GM20431 (cell line): Measurements from ENCODE around the gene POLR1D.
"Not testable (repeated sequence)": the region's sequence is repeated elsewhere in the genome, so short reads cannot be mapped to it uniquely, and the experiment has no call there.

ENCODE experiments used
- in situ Hi-C: fragments of 300-500 bp; cut with MseI, MboI; formaldehyde crosslinking; loops from one replicate; pipeline ENCODE4 v1.15.0; 2020; ENCODE audit warnings: low sequenced_read_pairs; ENCODE audit not compliant: unreplicated experiment

Gene POLR1D

DNA sequence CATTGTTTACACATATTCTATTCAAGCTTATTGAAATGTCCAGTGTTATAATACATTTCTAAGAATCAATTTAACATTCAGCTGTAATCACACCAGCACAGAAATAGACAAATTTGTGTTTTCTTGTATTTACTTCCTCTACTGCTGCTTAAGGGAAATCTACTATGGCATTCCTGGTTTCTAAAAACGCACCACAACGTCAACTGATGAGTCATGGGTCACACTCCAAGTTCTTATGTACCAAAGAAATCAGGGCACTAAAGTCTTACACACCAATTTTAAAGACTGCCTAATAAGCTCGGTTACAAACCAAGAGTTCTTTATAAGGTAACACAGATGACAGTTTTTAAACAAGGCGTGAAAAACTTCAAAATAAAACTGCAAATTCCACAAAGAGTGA lies 14.6 kb upstream of the POLR1D start:
- in situ Hi-C loops: no loop called here

DNA sequence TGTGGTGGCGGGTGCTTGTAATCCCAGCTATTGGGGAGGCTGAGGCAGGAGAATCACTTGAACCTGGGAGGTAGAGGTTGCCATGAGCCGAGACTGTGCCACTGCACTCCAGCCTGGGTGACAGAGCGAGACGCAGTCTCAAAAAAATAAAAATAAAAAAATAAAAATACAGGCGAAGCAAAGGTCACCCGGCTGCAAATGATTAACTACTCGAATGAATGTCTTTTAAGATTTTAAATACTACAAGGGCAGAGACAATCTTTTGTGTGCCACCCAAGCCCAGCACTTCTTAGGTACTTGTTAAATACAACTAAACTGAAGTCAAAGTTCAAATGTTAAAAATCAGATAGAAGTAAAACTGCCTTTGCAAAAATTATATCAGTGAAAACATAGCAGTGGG lies 8.1 kb upstream of the POLR1D start:
- in situ Hi-C loops: no loop called here

DNA sequence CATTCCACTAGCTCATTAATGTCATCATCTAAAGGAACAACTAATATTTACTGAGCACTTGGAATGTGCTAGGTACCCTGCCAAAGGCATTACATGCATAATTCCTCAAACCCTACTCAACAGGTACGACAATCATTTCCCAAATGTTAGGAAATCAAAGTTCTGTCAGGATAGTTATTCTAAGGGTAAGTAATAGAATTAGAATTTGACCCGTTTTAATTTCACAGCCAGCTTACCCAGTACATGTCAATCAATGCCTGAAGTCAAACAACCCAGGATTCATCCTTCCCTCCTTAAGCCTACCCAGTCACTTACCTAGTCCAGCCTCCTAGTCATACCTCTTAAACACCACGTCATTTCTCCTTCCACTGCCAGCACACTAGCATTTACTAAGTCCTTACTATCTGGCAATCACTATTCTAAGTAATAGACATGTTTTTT lies 3.8 kb upstream of the POLR1D start:
- in situ Hi-C loops: no loop called here

DNA sequence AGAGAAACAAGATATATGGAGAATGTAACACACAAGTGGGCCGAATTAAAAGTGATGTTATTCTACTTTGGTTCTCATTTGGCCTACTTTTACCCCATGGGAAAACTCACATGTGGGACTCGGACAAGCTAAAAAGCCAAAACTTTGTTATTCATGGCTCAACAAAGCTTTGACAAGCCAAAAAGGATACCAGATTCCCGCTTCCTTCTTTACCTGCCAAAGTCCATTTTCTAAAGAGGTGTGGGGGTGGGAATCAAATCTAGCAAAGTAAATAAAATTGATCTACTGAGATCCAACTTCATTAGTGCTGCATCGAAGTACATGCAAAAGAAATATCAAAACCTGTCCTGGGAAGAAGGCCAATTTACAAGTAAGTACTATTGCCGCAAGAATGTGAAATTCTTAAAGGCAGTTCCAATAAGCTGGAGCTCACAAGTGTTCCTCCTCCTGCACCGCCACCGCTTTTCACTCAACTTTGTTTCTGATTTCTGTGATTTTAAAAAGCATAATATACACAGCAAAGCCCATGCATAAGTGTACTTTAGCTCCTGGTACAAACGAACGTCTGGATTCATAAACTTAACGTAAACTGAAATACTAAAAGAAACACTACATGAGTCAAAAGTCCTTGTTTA lies 2.5 kb upstream of the POLR1D start:
- in situ Hi-C loops: no loop called here

DNA sequence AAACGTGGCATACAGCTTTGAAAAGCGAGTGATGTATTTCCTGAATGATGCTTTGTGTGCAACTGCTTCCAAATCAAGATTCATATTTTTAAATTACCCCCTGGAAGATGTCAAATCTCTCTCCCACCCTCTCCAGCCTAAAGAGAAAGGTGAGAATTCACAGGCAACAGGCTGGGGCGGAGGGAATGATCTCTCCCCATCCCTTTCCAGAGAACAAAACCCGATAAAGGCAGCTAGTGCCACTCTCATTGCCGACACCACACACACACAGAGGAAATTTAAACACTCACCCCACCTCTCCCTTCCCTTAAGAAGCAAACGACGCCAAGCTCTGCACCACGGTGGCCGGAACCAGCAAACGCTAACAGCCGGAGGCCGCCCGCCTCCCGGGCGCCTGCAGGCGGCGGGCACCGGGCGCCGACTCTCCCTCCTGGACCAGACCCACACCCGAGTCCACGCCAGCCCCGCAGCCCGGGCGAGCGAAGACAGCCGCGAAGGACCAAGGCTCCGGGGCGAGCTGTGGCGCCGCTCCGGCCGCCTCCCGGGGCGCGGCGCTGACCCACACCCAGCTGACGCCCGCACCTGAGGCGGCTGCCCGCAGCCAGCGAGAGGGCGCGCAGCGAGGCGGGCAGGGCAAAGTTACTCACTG lies 1.8 kb upstream of the POLR1D start:
- in situ Hi-C loops: no loop called here

DNA sequence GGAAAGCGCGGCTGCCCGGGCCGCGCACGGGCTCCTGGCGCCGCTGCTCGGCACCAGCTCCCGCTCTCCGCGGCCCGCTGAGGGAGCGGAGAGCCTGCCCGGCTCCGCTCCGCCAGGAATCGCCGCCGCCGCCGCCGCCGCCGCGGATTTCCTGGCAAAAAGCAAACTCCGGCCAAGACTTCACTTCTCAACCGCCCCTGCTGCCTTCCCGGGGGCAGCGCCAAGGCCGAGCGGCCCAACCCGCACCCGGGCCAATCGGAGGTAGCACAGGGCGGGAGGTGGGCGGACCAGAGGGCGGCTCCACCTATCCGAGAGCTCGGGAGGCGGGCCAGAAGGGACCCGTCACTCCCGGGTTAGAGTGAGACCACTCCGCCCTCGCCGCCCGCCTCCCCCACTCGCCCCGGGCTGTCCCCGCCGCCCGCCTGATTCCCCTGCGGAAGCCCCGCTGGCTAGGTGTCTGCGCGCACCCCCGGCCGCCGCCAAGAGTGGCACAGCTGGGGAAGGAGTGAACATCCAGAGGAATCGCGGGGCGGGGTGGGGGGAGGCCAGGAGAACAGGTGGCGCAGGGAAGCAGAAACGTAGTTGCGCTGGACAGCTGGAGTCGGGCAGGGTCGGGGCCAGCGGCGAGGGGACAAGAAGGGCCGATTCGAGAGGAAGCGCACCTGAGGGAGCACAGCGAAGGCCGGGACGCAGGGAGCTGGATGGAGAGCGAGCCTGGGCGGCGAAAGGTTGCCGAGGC lies 1.1 kb upstream of the POLR1D start, which contains the start of gene LNX2:
TSS of gene LNX2 (minus strand) at position 153 of the 739 bp plus-strand sequence. CDS start 38,826 bp downstream, outside the sequence.
- in situ Hi-C loops: no loop called here

DNA sequence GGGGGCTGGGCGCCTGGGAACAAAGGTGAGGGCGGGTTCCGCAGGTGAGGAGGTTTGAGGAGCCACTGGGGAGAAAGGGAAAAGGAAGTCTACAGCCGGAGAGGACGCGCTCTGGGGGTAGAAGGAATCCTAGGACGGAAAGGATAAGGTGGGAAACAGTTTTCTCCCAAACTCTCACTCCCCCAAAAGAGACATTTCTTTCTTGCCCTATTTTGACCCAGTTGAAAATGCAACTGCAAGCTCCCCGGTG lies 651 bp upstream of the POLR1D start:
- in situ Hi-C loops: no loop called here

DNA sequence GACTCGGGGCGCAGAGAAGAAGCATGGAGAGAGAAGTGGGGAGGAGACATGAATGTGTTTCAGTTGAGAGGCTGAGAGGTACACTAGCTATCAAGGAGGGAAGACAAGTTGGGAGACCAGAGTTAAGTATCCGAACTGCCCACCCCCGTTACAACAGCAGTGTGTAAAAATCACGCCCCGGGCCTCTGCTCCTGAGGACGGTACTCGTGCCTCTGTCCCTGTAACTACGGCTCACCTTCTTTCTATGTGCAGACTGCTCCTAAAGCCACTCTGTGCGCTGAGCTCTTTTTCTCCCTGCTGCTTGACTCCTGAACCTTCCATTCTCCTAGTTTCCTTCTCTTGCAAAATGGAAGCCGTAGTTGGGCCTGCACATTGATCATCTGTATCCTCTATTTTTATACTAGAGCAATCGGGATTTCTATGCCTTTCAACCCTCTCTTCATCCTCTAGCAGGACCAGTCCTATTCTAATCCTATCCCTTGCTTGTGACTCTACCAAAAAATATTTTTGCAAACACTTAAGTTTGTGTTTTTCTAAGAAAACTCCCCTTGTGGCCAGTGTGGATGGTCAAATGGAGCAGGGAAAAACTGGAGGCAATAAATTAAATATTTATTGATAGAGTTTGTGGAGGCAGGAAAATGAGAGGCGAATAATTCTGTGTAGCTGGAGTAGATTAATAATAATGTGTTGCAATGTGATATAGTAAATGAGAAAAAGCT lies 569 bp downstream of the POLR1D start:
- in situ Hi-C loops: no loop called here

DNA sequence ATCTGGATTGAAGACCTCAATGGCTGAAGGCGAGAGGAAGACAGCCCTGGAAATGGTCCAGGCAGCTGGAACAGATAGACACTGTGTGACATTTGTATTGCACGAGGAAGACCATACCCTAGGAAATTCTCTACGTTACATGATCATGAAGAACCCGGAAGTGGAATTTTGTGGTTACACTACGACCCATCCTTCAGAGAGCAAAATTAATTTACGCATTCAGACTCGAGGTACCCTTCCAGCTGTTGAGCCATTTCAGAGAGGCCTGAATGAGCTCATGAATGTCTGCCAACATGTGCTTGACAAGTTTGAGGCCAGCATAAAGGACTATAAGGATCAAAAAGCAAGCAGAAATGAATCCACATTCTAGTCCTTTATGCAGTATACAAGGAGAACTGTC lies 1.2 kb downstream of the POLR1D start:
- in situ Hi-C loops: no loop called here

DNA sequence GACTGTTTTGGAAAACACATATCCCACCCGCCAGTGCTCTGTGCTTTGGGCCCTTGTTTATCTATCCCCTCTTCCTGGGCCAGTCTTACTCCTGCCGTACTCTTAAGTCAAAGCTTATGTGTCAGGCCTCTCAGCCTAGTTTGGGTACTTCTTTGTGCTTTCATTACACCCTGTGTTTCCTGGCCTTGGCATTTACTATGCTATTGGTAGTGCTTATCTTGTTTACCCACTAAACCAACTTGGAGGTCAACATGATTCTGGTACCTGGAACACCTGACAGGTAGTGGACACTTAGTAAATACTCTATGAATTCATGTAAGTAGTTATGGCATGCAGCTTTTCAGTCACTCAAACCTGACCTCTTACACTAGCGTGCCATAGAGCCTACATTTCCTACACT lies 2.4 kb downstream of the POLR1D start:
- in situ Hi-C loops: no loop called here

DNA sequence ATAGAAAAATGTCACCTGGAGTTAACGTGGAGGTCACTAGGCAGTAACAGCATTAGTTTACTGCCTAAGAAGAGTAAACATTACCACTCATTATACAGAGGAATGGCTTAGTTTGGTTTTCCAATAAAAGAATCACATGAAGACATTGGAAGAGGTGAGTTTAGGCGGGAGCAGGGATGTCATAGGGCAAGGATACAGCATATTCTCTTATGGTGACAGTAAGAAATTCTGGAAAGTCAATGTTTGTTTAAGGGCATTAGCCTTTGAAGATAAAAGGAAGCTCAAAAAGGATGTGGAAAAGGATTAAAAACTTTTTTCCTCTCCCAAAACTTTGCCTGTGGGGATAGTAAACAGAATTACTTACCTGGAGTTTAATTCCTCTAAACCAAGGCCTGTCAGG lies 4.1 kb downstream of the POLR1D start:
- in situ Hi-C loops: no loop called here

DNA sequence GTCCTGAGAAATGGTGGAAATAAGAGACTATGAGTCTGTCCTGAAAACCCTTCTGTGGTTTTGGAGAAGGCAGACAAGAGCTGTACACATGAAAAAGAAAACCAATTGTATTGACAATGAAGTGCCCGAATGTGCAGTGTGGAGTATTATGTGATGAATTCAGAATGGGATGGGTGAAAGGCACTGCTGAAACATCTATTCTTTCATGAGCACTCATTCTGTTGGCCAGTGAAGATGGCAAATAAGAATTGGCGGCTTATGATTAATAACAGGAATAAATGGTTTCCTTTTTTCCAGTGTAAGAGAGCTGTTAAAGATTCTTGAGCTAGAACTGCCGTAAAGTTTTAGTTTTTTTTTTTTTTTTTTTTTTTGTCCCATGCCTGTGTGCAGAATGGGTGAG lies 5.7 kb downstream of the POLR1D start:
- in situ Hi-C loops: no loop called here

DNA sequence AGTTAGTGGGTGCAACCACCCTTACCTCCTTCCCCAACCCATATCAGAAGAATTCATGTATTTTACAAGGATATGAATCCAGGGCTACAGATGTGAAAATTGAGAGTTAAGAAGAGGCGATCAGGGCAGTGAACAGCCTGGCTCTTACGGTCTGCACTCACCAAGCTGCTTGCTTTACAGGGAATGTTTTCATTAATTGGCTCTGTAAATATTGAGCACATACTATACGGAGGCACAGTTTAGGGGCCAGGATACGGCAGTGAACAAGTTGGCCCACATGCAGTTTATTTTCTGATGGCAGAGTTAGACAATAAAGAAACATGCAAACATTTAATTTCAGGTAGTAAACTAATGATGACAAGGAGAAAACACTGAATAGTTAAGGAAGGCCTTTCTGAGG lies 6.4 kb downstream of the POLR1D start:
- in situ Hi-C loops: no loop called here

DNA sequence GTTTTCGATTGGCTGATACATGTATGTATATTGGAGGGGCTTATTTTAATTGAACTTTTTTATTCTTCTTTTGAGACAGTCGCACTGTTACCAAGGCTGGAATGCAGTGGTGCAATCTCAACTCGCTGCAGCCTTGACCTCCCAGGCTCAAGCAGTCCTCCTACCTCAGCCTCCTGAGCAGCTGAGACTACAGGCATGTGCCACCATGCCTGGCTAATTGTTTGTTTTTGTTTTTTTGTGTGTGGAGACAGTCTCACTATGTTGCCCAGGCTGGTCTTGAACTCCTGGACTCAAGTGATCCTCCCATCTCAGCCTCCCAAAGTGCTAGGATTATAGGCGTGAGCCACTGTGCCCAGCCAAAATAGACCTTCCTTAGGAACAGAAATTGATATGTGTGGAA lies 7.1 kb downstream of the POLR1D start:
- in situ Hi-C loops: not testable (repeated sequence)

DNA sequence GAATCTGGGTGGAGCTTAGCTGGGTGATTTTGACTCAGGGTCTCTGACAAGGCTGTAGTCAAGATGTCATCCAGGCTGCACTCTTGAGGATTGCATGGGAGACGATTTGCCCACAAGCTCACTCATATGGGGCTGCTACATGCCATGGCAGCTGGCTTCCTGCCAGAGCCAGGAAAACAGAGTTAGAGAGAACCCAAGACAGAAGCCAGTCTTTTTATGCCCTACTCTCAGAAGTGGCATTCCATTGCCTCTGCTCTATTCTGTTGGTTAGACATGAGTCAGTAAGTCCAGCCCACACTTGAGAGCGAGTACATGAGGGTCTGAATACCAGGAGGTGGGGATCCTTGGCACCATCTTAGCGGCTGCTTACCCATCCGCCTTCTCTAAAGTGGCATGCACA lies 9.5 kb downstream of the POLR1D start:
- in situ Hi-C loops: no loop called here

DNA sequence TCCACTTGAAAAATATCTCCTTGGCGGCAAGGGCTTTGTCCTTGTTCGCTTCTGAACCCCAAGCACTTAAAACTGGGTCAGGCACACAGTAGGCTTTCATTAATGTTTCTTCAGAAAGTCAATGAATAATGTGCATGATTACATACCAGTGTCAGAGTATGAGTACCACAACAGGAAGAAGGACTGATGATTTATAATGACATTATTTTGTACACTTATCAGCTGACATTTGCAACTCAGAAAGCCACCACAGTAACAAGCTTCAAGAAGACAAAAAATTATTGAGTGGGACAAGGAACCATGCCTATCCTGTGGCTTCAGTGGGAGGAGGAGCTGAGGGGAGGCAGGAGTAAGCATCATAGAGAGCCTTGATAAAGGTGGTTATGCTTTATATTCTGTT lies 10.0 kb downstream of the POLR1D start:
- in situ Hi-C loops: no loop called here

DNA sequence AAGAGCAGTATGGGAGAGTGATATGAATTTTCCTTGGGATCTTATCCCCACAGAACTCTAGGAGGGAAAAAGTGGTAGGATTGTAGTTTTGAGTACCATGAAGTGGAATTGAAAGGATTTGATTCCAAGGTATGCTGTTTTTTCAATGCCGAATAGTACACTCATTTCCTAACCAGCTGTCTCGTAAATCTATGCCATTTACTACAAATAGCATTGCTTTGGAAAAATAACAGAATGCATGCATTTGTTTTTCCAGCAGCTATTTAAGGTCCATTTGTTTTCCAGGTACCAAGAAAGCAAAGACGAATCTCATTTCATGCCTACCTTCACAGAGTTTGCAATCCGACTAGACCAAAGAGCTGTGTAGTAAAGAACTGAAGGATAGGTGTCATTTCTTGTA lies 10.5 kb downstream of the POLR1D start:
- in situ Hi-C loops: no loop called here

DNA sequence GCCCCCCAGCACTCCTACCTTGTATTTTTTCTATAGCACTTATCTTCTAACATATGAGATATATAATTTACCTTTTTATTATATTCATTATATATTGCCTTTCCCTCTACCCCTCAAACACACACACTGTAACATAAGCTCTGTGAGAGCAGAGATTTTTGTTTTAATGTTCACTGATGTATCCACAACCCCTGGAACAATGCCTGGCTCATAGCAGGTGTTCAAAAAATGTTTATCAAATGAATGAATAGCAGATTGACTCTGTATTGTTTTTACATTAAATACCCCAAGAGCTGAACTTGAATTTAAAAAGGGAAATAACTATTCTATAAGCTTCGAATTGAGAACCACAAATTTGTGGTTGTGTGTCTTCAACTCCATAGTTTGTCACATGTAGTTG lies 11.0 kb downstream of the POLR1D start:
- in situ Hi-C loops: no loop called here

DNA sequence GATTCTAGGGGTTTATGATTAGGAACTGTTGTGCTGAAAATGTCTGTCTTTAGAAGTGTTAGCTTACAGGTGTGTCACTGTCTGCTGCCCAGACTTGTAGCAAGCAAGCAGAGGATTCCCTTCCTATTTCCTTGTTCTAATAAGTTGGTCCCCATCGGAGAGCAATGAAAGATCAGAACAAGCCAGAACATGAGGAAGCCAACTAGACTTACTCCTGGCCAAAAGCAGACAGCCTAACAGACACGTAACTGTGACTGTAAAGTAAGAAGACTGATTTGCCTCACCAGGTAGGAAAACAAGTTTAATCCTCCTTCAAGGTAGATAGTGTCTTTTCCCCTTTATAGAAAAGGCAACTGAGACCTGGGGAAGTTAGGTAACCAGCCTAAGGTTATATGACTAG lies 12.5 kb downstream of the POLR1D start:
- in situ Hi-C loops: no loop called here

DNA sequence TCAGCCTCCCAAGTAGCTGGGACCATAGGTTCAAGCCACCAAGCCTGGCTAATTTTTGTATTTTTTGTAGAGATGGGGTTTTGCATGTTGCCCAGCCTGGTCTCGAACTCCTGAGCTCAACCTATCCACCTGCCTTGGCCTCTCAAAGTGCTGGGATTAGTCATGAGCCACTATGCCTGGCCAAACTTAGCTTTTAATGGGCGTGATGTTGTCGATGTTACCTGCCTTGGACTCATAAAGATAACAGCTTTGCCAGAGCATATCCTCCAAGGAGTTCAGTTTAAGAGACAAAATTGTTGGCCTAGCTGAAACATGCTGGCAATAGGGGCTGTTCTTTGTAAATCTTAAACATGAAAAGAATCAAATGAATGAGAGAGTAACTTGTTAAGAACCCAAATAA lies 13.1 kb downstream of the POLR1D start:
- in situ Hi-C loops: no loop called here

DNA sequence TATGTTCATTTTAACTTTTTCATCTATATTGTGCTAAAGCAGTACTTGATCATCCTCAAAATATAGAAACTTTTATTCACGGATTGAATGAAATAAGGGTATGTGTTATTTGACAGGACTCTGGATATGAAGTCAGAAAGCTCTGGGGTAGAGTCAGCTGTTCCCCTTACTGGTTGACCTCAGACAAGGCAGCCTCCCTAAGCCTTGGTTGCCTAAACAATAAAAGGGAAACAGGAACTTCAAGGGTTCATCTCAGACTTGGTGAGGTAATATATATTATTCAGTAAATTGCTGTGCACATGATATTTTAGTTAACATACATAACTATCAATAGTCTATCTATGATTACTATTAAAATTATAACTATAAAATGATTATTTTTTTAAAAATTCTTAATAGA lies 13.6 kb downstream of the POLR1D start:
- in situ Hi-C loops: no loop called here
